Measurements from ENCODE around the gene IQGAP3.

GRCh38 chr1:156596426-156596825, 24.1 kb upstream of the IQGAP3 start:
- TF ChIP-seq, protein P1, sequence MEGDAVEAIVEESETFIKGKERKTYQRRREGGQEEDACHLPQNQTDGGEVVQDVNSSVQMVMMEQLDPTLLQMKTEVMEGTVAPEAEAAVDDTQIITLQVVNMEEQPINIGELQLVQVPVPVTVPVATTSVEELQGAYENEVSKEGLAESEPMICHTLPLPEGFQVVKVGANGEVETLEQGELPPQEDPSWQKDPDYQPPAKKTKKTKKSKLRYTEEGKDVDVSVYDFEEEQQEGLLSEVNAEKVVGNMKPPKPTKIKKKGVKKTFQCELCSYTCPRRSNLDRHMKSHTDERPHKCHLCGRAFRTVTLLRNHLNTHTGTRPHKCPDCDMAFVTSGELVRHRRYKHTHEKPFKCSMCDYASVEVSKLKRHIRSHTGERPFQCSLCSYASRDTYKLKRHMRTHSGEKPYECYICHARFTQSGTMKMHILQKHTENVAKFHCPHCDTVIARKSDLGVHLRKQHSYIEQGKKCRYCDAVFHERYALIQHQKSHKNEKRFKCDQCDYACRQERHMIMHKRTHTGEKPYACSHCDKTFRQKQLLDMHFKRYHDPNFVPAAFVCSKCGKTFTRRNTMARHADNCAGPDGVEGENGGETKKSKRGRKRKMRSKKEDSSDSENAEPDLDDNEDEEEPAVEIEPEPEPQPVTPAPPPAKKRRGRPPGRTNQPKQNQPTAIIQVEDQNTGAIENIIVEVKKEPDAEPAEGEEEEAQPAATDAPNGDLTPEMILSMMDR (conservative IDR thresholded peaks at IDR 0.05; ENCODE audit: low read depth in 2 of 2): no peak
- no peak for TF ChIP-seq POLR2AphosphoS5 (IDR thresholded peaks at IDR 0.05; ENCODE audit: low read depth)
- TF ChIP-seq EZH2phosphoT487 (IDR thresholded peaks at IDR 0.05; ENCODE audit: unreplicated experiment): no peak
- no peak for TF ChIP-seq REST (IDR thresholded peaks at IDR 0.05; ENCODE audit: unreplicated experiment)
- no peak for TF ChIP-seq EZH2 (IDR thresholded peaks at IDR 0.05; ENCODE audit: low read depth, unreplicated experiment)
- TF ChIP-seq ZNF331 (CRISPR knock-in tag; IDR thresholded peaks at IDR 0.05; ENCODE audit: low read depth): no peak
- TF ChIP-seq ETS1 (IDR thresholded peaks at IDR 0.05): no peak
- no peak for TF ChIP-seq JUNB (IDR thresholded peaks at IDR 0.05; ENCODE audit: unreplicated experiment)
- TF ChIP-seq NANOG (IDR thresholded peaks at IDR 0.05; ENCODE audit: borderline replicate concordance): no peak
- no peak for TF ChIP-seq CREB1 (CRISPR knock-in tag; IDR thresholded peaks at IDR 0.05; ENCODE audit: low read depth)
- no peak for TF ChIP-seq ZNF462 (CRISPR knock-in tag; IDR thresholded peaks at IDR 0.05)
- TF ChIP-seq STAT1 (IDR thresholded peaks at IDR 0.05; ENCODE audit: unreplicated experiment): no peak

Measured in GM23338 (cell line).